Osteoblast (primary cell): ENCODE results near the gene ADI1. TPM values are rescaled to one million over a fixed set of nuclear protein-coding genes. Genes with fewer than 3 reads are reported as not detected.

Source experiments
- DNase-seq: peaks from one replicate; pipeline ENCODE4 v3.0.0; 2011; ENCODE audit warnings: low spot score, mixed read lengths; ENCODE audit not compliant: insufficient read length; ENCODE audit errors: missing footprints
- H2AFZ ChIP-seq: 2 replicates; pipeline ENCODE4 v1.6.0; 2011; ENCODE audit warnings: mild to moderate bottlenecking, low read length
- H3K27ac ChIP-seq: 2 replicates; pipeline ENCODE4 v1.5.1; 2011; ENCODE audit warnings: mild to moderate bottlenecking, low read depth, low read length, moderate library complexity
- H3K27me3 ChIP-seq: 2 replicates; pipeline ENCODE4 v1.6.0; 2012; ENCODE audit warnings: mild to moderate bottlenecking, control low read depth, inconsistent platforms, low read length, moderate library complexity; ENCODE audit not compliant: insufficient read depth
- H3K36me3 ChIP-seq: 2 replicates; pipeline ENCODE4 v1.5.1; 2011; ENCODE audit warnings: mild to moderate bottlenecking, low read length, control low read depth, moderate library complexity; ENCODE audit not compliant: insufficient read depth
- H3K4me1 ChIP-seq: 2 replicates; pipeline ENCODE4 v1.5.1; 2011; ENCODE audit warnings: mild to moderate bottlenecking, low read length, control low read depth, moderate library complexity; ENCODE audit not compliant: insufficient read depth
- H3K4me2 ChIP-seq: 2 replicates; pipeline ENCODE4 v1.6.0; 2011; ENCODE audit warnings: mild to moderate bottlenecking, low read length; ENCODE audit not compliant: insufficient read depth
- H3K4me3 ChIP-seq: fragments of 200-600 bp; sonication (generic); 3 replicates; pipeline ENCODE4 v1.5.1; 2012; ENCODE audit warnings: mild to moderate bottlenecking, low read length, inconsistent platforms; ENCODE audit not compliant: insufficient read depth
- H3K79me2 ChIP-seq: 2 replicates; pipeline ENCODE4 v1.6.0; 2012; ENCODE audit warnings: mild to moderate bottlenecking, low read length, control low read depth, inconsistent platforms; ENCODE audit not compliant: insufficient read depth
- H3K9me3 ChIP-seq: 2 replicates; pipeline ENCODE4 v1.5.1; 2011; ENCODE audit warnings: low read depth, low read length, control low read depth
- H4K20me1 ChIP-seq: 2 replicates; pipeline ENCODE4 v1.6.0; 2012; ENCODE audit warnings: mild to moderate bottlenecking, low read length, control low read depth; ENCODE audit not compliant: insufficient read depth
- CTCF ChIP-seq: IDR thresholded peaks from 2 replicates; pipeline ENCODE4 v1.5.1; 2011; ENCODE audit warnings: mild to moderate bottlenecking, low read depth, low read length, moderate library complexity; ENCODE audit errors: extremely low read depth
- total RNA-seq: library from RNA; depleted of rRNA; stranded (reverse); fragments of >200 nt; gene quantifications from 2 replicates; pipeline ENCODE4 v1.2.3, GENCODE V29; 2012

Gene ADI1
- total RNA-seq, 1 donor = 55.4 TPM

DNA sequence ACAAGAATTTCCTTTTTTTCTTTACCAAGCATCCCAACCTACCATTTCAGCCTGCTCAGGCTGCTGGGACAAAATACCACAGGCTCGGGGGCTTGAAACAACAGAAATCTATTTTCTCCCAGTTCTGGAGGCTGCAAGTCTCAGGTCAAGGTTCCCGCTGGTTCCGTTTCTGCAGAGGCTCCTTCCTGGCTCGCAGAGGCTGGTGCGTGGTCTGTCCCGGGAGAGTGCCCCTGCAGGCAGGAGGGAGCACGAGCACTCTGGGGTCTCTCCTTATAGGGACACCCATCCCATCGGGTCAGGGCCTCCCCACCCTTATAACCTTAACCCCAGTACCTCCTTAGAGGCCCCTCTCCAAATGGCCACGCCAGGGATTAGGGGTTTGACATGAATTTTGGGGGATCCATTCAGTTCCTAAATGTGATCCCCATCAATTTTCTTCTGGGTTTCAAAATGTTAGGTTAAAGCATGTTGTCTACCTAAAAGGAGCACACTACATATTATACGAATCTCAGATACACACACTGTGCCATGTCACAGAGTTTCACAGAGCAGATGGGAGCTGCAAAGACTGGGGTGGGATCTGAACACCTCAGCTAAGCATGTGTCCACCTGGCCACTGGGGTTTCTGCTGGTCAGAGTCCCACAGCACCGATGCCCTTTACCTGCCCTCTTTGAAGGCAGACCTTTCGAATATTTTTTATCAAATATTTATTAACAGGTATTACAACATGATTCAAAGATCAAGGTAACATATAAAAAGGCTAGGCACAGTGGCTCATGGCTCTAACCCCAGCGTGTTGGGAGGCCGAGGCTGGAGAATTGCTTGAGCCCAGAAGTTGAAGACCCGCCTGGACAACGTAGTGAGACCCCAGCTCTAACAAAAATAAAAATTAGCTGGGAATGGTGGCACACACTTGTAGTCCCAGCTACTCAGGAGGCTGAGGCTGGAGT is 17.6 kb upstream of the ADI1 start:
- Histone ChIP-seq H3K4me3 (peak overlapping the region; percentile 67), H4K20me1 (peaks cover 2% of the 10 kb centered on the region), H3K4me1 (peaks cover 18% of the 10 kb centered on the region), H2AFZ (peak overlapping the region; percentile 97), H3K27me3 (no peaks in the 10 kb centered on the region), H3K4me2 (peak overlapping the region; percentile 89), H3K9me3 (no peaks in the 10 kb centered on the region), H3K36me3 (peaks cover 18% of the 10 kb centered on the region), H3K27ac (peak overlapping the region; percentile 99), H3K79me2 (peaks cover under 1% of the 10 kb centered on the region)
- TF ChIP-seq CTCF = peak; percentile 54
- no peak for DNase-seq

- H2AFZ ChIP-seq = peak overlapping the region; percentile 97
- H3K4me1 ChIP-seq = peaks cover 18% of the 10 kb centered on the region
- H4K20me1 ChIP-seq = no peaks in the 10 kb centered on the region
- peak overlapping the region; percentile 67 for H3K4me3 ChIP-seq
- DNase-seq = peak; percentile 98
- TF ChIP-seq CTCF = no peak
- H3K4me2 ChIP-seq = peak overlapping the region; percentile 89
- no peaks in the 10 kb centered on the region for H3K9me3 ChIP-seq
- peaks cover 18% of the 10 kb centered on the region for H3K36me3 ChIP-seq
- H3K27ac ChIP-seq = peak overlapping the region; percentile 99
- H3K27me3 ChIP-seq = no peaks in the 10 kb centered on the region
- no peaks in the 10 kb centered on the region for H3K79me2 ChIP-seq
Observed at GRCh38 chr2:3535794-3536681, 16.7 kb upstream of the ADI1 start.

- TF ChIP-seq CTCF = no peak
- Histone ChIP-seq H3K4me2 (peak overlapping the region; percentile 89), H3K27me3 (no peaks in the 10 kb centered on the region), H4K20me1 (no peaks in the 10 kb centered on the region), H2AFZ (peak overlapping the region; percentile 97), H3K27ac (peak overlapping the region; percentile 99), H3K4me3 (peak overlapping the region; percentile 67), H3K4me1 (peaks cover 18% of the 10 kb centered on the region), H3K9me3 (no peaks in the 10 kb centered on the region), H3K36me3 (peaks cover 13% of the 10 kb centered on the region), H3K79me2 (no peaks in the 10 kb centered on the region)
- no peak for DNase-seq
Observed at GRCh38 chr2:3535467-3535793, 16.1 kb upstream of the ADI1 start.
